Measurements from ENCODE around the gene FLRT1. TPM values are rescaled to one million over a fixed set of nuclear protein-coding genes. Genes with fewer than 3 reads are reported as not detected.

FLRT1 gene
- polyA plus RNA-seq, 2 of the 4 experiments (the other 2 are of a cell fraction) = 0.10 to 0.31 TPM

GRCh38 chr11:64036087-64037026, 626 bp downstream of the FLRT1 start:
- DNase-seq (ENCODE audit: low read depth in 1 of 2, low spot score in 1 of 2) = no peak
- peak overlapping the region; percentile 100 for H3K4me2 ChIP-seq
- H3K27ac ChIP-seq = peak overlapping the region; percentile 50 to 78; a peak in 5 of 6 replicates
- 15% methylated on average over 30 of the region's 85 CpGs for WGBS (ENCODE audit: missing lambda C conversion rate)
- POLR2A ChIA-PET = no interaction called here
- peak; percentile 41 to 56; a peak in 4 of 6 replicates for ATAC-seq
- CTCF ChIA-PET = interaction anchor here (0.6 to 11.5 kb wide), 10 partner anchors 9 to 134 kb away, joined by 3 to 174 read pairs (median 4); no protein-coding TSS in a partner anchor
- H3K4me3 ChIP-seq = peak overlapping the region; percentile 66
- no peaks in the 10 kb centered on the region for H3K9me3 ChIP-seq
- TF ChIP-seq FOSL2 (IDR thresholded peaks at IDR 0.05) (no peak), FOSL2 (CRISPR knock-in tag; IDR thresholded peaks at IDR 0.05) (peak; percentile 49), MAZ (IDR thresholded peaks at IDR 0.05; ENCODE audit: borderline replicate concordance, low read depth, low read length) (no peak), KDM1A (IDR thresholded peaks at IDR 0.05; ENCODE audit: low read depth) (no peak), SREBF2 (IDR thresholded peaks at IDR 0.05) (no peak), SMC3 (IDR thresholded peaks at IDR 0.05) (no peak), ZSCAN20 (CRISPR knock-in tag; IDR thresholded peaks at IDR 0.05) (no peak), POLR2AphosphoS2 (conservative IDR thresholded peaks at IDR 0.05; ENCODE audit: low read length) (no peak), NPAS2 (CRISPR knock-in tag; IDR thresholded peaks at IDR 0.05; ENCODE audit: borderline replicate concordance) (no peak), HOXB13 (CRISPR knock-in tag; IDR thresholded peaks at IDR 0.05; ENCODE audit: low read depth) (no peak), ZNF302 (CRISPR knock-in tag; IDR thresholded peaks at IDR 0.05) (no peak), PBX3 (IDR thresholded peaks at IDR 0.05) (no peak), CTCF (IDR thresholded peaks at IDR 0.05) (0 out of 3 replicates have a peak, but pooled peaks have one; percentile 10), POLR2A (IDR thresholded peaks at IDR 0.05; ENCODE audit: low read length) (no peak)
- TF ChIP-seq, protein P1, sequence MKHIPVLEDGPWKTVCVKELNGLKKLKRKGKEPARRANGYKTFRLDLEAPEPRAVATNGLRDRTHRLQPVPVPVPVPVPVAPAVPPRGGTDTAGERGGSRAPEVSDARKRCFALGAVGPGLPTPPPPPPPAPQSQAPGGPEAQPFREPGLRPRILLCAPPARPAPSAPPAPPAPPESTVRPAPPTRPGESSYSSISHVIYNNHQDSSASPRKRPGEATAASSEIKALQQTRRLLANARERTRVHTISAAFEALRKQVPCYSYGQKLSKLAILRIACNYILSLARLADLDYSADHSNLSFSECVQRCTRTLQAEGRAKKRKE (CRISPR knock-in tag; IDR thresholded peaks at IDR 0.05; ENCODE audit: low read depth) = no peak
- no peak for FAIRE-seq
- peaks cover 19% of the 10 kb centered on the region for H3K4me1 ChIP-seq

- ChIA-PET CTCF (interaction anchor here (0.5 to 11.5 kb wide), 11 partner anchors 11 to 133 kb away, joined by 3 to 174 read pairs (median 3); no protein-coding TSS in a partner anchor), POLR2A (no interaction called here)
- Histone ChIP-seq H3K4me2 (peak overlapping the region; percentile 100; the same call in 2 of the 3 replicates), H3K27ac (no peak overlapping the region), H3K4me1 (peaks cover 14% of the 10 kb centered on the region), H3K4me3 (no peak overlapping the region), H3K9me3 (no peaks in the 10 kb centered on the region)
- 62% methylated on average over 19 of the region's 23 CpGs for WGBS (ENCODE audit: missing lambda C conversion rate)
- TF ChIP-seq, protein P1 (CRISPR knock-in tag; IDR thresholded peaks at IDR 0.05; ENCODE audit: low read depth) = no peak
- TF ChIP-seq HOXB5 (CRISPR knock-in tag; IDR thresholded peaks at IDR 0.05) (no peak), EHF (CRISPR knock-in tag; IDR thresholded peaks at IDR 0.05) (no peak), ESRRA (IDR thresholded peaks at IDR 0.05; ENCODE audit: borderline replicate concordance, low read length) (no peak), HEYL (CRISPR knock-in tag; IDR thresholded peaks at IDR 0.05) (no peak), BHLHE40 (IDR thresholded peaks at IDR 0.05; ENCODE audit: low read depth, low read length) (no peak), FOSL2 (IDR thresholded peaks at IDR 0.05) (no peak), FOSL2 (CRISPR knock-in tag; IDR thresholded peaks at IDR 0.05) (no peak), KDM5A (IDR thresholded peaks at IDR 0.05) (no peak), TP53 (CRISPR knock-in tag; IDR thresholded peaks at IDR 0.05) (no peak), GATA3 (IDR thresholded peaks at IDR 0.05; ENCODE audit: borderline replicate concordance) (no peak), ZFP36 (IDR thresholded peaks at IDR 0.05; ENCODE audit: borderline replicate concordance, partially characterized antibody) (no peak), TFCP2L1 (CRISPR knock-in tag; IDR thresholded peaks at IDR 0.05) (no peak), NPAS2 (CRISPR knock-in tag; IDR thresholded peaks at IDR 0.05; ENCODE audit: borderline replicate concordance) (no peak), RNF2 (IDR thresholded peaks at IDR 0.05; ENCODE audit: borderline replicate concordance, low read depth) (no peak), MAX (IDR thresholded peaks at IDR 0.05) (no peak), CHD4 (IDR thresholded peaks at IDR 0.05; ENCODE audit: borderline replicate concordance) (no peak), CBX8 (IDR thresholded peaks at IDR 0.05) (no peak), CBX2 (IDR thresholded peaks at IDR 0.05; ENCODE audit: borderline replicate concordance, low read depth) (no peak), EHMT2 (IDR thresholded peaks at IDR 0.05; ENCODE audit: low read depth) (no peak)
- TF ChIP-seq, protein P2, sequence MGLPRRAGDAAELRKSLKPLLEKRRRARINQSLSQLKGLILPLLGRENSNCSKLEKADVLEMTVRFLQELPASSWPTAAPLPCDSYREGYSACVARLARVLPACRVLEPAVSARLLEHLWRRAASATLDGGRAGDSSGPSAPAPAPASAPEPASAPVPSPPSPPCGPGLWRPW (IDR thresholded peaks at IDR 0.05) = no peak
- FAIRE-seq = no peak
- peak; percentile 3 to 14; a peak in 3 of 6 replicates for ATAC-seq
- DNase-seq (ENCODE audit: low read depth in 1 of 2, low spot score in 1 of 2) = no peak
These were observed 1.4 kb downstream of the FLRT1 start for GRCh38 chr11:64037027-64037634.

Data from A549 (cell line).